ENCODE measurements around the gene DPH7.
"Not testable (repeated sequence)": the region's sequence is repeated elsewhere in the genome, so short reads cannot be mapped to it uniquely, and the experiment has no call there.

DNA sequence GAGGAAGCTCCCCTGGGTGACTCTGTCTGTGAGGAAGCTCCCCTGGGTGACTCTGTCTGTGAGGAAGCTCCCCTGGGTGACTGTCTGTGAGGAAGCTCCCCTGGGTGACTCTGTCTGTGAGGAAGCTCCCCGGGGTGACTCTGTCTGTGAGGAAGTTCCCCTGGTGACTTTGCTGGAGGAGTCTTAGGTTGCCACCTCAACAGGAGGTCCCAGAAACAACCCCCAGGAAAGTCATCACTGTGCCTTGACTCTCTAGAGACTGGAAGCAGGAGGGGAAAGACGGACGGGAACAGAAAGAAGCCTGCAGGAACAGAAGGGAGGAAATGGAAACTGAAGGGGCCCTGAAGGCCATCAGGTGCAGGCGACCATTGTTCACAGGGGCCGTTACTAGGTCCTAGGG is 10.3 kb downstream of the DPH7 start:
- TF ChIP-seq, protein P1, sequence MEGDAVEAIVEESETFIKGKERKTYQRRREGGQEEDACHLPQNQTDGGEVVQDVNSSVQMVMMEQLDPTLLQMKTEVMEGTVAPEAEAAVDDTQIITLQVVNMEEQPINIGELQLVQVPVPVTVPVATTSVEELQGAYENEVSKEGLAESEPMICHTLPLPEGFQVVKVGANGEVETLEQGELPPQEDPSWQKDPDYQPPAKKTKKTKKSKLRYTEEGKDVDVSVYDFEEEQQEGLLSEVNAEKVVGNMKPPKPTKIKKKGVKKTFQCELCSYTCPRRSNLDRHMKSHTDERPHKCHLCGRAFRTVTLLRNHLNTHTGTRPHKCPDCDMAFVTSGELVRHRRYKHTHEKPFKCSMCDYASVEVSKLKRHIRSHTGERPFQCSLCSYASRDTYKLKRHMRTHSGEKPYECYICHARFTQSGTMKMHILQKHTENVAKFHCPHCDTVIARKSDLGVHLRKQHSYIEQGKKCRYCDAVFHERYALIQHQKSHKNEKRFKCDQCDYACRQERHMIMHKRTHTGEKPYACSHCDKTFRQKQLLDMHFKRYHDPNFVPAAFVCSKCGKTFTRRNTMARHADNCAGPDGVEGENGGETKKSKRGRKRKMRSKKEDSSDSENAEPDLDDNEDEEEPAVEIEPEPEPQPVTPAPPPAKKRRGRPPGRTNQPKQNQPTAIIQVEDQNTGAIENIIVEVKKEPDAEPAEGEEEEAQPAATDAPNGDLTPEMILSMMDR (IDR thresholded peaks at IDR 0.05): not testable (repeated sequence)
- TF ChIP-seq, protein P2, sequence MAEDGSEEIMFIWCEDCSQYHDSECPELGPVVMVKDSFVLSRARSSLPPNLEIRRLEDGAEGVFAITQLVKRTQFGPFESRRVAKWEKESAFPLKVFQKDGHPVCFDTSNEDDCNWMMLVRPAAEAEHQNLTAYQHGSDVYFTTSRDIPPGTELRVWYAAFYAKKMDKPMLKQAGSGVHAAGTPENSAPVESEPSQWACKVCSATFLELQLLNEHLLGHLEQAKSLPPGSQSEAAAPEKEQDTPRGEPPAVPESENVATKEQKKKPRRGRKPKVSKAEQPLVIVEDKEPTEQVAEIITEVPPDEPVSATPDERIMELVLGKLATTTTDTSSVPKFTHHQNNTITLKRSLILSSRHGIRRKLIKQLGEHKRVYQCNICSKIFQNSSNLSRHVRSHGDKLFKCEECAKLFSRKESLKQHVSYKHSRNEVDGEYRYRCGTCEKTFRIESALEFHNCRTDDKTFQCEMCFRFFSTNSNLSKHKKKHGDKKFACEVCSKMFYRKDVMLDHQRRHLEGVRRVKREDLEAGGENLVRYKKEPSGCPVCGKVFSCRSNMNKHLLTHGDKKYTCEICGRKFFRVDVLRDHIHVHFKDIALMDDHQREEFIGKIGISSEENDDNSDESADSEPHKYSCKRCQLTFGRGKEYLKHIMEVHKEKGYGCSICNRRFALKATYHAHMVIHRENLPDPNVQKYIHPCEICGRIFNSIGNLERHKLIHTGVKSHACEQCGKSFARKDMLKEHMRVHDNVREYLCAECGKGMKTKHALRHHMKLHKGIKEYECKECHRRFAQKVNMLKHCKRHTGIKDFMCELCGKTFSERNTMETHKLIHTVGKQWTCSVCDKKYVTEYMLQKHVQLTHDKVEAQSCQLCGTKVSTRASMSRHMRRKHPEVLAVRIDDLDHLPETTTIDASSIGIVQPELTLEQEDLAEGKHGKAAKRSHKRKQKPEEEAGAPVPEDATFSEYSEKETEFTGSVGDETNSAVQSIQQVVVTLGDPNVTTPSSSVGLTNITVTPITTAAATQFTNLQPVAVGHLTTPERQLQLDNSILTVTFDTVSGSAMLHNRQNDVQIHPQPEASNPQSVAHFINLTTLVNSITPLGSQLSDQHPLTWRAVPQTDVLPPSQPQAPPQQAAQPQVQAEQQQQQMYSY (CRISPR knock-in tag; IDR thresholded peaks at IDR 0.05): not testable (repeated sequence)
- TF ChIP-seq, protein P3, sequence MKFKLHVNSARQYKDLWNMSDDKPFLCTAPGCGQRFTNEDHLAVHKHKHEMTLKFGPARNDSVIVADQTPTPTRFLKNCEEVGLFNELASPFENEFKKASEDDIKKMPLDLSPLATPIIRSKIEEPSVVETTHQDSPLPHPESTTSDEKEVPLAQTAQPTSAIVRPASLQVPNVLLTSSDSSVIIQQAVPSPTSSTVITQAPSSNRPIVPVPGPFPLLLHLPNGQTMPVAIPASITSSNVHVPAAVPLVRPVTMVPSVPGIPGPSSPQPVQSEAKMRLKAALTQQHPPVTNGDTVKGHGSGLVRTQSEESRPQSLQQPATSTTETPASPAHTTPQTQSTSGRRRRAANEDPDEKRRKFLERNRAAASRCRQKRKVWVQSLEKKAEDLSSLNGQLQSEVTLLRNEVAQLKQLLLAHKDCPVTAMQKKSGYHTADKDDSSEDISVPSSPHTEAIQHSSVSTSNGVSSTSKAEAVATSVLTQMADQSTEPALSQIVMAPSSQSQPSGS (CRISPR knock-in tag; IDR thresholded peaks at IDR 0.05; ENCODE audit: borderline replicate concordance, low read depth): not testable (repeated sequence)
- TF ChIP-seq, protein P4, sequence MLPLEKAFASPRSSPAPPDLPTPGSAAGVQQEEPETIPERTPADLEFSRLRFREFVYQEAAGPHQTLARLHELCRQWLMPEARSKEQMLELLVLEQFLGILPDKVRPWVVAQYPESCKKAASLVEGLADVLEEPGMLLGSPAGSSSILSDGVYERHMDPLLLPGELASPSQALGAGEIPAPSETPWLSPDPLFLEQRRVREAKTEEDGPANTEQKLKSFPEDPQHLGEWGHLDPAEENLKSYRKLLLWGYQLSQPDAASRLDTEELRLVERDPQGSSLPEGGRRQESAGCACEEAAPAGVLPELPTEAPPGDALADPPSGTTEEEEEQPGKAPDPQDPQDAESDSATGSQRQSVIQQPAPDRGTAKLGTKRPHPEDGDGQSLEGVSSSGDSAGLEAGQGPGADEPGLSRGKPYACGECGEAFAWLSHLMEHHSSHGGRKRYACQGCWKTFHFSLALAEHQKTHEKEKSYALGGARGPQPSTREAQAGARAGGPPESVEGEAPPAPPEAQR (CRISPR knock-in tag; IDR thresholded peaks at IDR 0.05): not testable (repeated sequence)
- not testable (repeated sequence) for TF ChIP-seq ESRRA (CRISPR knock-in tag; IDR thresholded peaks at IDR 0.05; ENCODE audit: borderline replicate concordance); TCF7 (CRISPR knock-in tag; IDR thresholded peaks at IDR 0.05; ENCODE audit: low read depth); TEAD4 (CRISPR knock-in tag; IDR thresholded peaks at IDR 0.05); ZNF121 (CRISPR knock-in tag; IDR thresholded peaks at IDR 0.05); CREB1 (CRISPR knock-in tag; IDR thresholded peaks at IDR 0.05)
- TF ChIP-seq, protein P5, sequence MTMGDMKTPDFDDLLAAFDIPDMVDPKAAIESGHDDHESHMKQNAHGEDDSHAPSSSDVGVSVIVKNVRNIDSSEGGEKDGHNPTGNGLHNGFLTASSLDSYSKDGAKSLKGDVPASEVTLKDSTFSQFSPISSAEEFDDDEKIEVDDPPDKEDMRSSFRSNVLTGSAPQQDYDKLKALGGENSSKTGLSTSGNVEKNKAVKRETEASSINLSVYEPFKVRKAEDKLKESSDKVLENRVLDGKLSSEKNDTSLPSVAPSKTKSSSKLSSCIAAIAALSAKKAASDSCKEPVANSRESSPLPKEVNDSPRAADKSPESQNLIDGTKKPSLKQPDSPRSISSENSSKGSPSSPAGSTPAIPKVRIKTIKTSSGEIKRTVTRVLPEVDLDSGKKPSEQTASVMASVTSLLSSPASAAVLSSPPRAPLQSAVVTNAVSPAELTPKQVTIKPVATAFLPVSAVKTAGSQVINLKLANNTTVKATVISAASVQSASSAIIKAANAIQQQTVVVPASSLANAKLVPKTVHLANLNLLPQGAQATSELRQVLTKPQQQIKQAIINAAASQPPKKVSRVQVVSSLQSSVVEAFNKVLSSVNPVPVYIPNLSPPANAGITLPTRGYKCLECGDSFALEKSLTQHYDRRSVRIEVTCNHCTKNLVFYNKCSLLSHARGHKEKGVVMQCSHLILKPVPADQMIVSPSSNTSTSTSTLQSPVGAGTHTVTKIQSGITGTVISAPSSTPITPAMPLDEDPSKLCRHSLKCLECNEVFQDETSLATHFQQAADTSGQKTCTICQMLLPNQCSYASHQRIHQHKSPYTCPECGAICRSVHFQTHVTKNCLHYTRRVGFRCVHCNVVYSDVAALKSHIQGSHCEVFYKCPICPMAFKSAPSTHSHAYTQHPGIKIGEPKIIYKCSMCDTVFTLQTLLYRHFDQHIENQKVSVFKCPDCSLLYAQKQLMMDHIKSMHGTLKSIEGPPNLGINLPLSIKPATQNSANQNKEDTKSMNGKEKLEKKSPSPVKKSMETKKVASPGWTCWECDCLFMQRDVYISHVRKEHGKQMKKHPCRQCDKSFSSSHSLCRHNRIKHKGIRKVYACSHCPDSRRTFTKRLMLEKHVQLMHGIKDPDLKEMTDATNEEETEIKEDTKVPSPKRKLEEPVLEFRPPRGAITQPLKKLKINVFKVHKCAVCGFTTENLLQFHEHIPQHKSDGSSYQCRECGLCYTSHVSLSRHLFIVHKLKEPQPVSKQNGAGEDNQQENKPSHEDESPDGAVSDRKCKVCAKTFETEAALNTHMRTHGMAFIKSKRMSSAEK (CRISPR knock-in tag; IDR thresholded peaks at IDR 0.05; ENCODE audit: borderline replicate concordance): not testable (repeated sequence)
- TF ChIP-seq, protein P6, sequence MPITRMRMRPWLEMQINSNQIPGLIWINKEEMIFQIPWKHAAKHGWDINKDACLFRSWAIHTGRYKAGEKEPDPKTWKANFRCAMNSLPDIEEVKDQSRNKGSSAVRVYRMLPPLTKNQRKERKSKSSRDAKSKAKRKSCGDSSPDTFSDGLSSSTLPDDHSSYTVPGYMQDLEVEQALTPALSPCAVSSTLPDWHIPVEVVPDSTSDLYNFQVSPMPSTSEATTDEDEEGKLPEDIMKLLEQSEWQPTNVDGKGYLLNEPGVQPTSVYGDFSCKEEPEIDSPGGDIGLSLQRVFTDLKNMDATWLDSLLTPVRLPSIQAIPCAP (CRISPR knock-in tag; IDR thresholded peaks at IDR 0.05): not testable (repeated sequence)
- TF ChIP-seq, protein P7, sequence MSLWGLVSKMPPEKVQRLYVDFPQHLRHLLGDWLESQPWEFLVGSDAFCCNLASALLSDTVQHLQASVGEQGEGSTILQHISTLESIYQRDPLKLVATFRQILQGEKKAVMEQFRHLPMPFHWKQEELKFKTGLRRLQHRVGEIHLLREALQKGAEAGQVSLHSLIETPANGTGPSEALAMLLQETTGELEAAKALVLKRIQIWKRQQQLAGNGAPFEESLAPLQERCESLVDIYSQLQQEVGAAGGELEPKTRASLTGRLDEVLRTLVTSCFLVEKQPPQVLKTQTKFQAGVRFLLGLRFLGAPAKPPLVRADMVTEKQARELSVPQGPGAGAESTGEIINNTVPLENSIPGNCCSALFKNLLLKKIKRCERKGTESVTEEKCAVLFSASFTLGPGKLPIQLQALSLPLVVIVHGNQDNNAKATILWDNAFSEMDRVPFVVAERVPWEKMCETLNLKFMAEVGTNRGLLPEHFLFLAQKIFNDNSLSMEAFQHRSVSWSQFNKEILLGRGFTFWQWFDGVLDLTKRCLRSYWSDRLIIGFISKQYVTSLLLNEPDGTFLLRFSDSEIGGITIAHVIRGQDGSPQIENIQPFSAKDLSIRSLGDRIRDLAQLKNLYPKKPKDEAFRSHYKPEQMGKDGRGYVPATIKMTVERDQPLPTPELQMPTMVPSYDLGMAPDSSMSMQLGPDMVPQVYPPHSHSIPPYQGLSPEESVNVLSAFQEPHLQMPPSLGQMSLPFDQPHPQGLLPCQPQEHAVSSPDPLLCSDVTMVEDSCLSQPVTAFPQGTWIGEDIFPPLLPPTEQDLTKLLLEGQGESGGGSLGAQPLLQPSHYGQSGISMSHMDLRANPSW (CRISPR knock-in tag; conservative IDR thresholded peaks at IDR 0.05; ENCODE audit: low read depth): not testable (repeated sequence)
